HCT116 (cell line): Measurements from ENCODE around the gene CHERP. TPM values are rescaled to one million over a fixed set of nuclear protein-coding genes. Genes with fewer than 3 reads are reported as not detected.
A peak's percentile ranks its signal among the peaks of the same experiment; 100 is the strongest.

Experiments used
- ATAC-seq: fragments of 200-7000 bp; cut with Tn5 transposase; 2 replicates; pipeline ENCODE4 v1.9.1; 2020; ENCODE audit warnings: mild to moderate bottlenecking, moderate library complexity
- BruUV-seq: library from RNA; stranded (reverse); fragments of 400-500 nt; replicated peaks from 2 replicates; lab custom pipeline; 2021; lab: Mats Ljungman, UMichigan
- CTCF ChIA-PET: fragments of 300-600 bp; sonication (Branson Sonifier 250); formaldehyde crosslinking; loops from one replicate; lab custom pipeline; 2021; ENCODE audit warnings: antibody characterized with exemption; lab: Charles Lee
- POLR2A ChIA-PET: fragments of 300-600, 350-600 bp; sonication (Branson Sonifier 250); formaldehyde crosslinking; loops from one replicate; lab custom pipeline; 2021; ENCODE audit warnings: antibody characterized with exemption; lab: Charles Lee
- RAD21 ChIA-PET, 2 experiments: fragments of 300-600 bp; sonication (Branson Sonifier 250); formaldehyde crosslinking; loops; one replicate each; lab custom pipeline; 2023; ENCODE audit warnings: low total read pairs in 2 of 2; ENCODE audit not compliant: uncharacterized antibody in 2 of 2, unreplicated experiment in 2 of 2, low non-redundant PET in 1 of 2; lab: Charles Lee
- DNase-seq: peaks from one replicate; pipeline ENCODE4 v3.0.0-alpha.2; 2010; ENCODE audit warnings: low read depth, low spot score
- H2AFZ ChIP-seq: fragments of 200-600 bp; shearing (Covaris generic), sonication (generic); 2 replicates; pipeline ENCODE4 v1.6.1; 2017; ENCODE audit warnings: low read depth, mixed run types, mixed read lengths, antibody characterized with exemption, low read length; ENCODE audit not compliant: poor library complexity, severe bottlenecking
- H3K27ac ChIP-seq: 2 replicates; pipeline ENCODE4 v1.5.1; 2012; ENCODE audit warnings: low read depth, low read length
- H3K27me3 ChIP-seq: fragments of 200-600 bp; sonication (generic); 2 replicates; pipeline ENCODE4 v1.6.1; 2016; ENCODE audit warnings: mixed run types, low read length, mixed read lengths; ENCODE audit not compliant: insufficient read depth
- H3K36me3 ChIP-seq, 2 experiments: fragments of 200-500 bp in 1 of 2; fragments of 200-600 bp in 1 of 2; sonication (Bioruptor generic) in 1 of 2; sonication (generic) in 1 of 2; 2 replicates each; pipeline versions ENCODE4 v1.5.1 to v1.6.1; 2014 to 2016; ENCODE audit warnings: low read length in 2 of 2, inconsistent platforms in 1 of 2, mixed read lengths in 1 of 2, mixed run types in 1 of 2; ENCODE audit not compliant: insufficient read depth in 2 of 2, control insufficient read depth in 1 of 2
- H3K4me1 ChIP-seq, 2 experiments: fragments of 200-600 bp in 1 of 2; sonication (generic) in 1 of 2; 2 replicates each; pipeline versions ENCODE4 v1.5.1 to v1.6.1; 2012 to 2017; ENCODE audit warnings: low read length in 2 of 2, inconsistent platforms in 1 of 2, mild to moderate bottlenecking in 1 of 2, mixed read lengths in 1 of 2, mixed run types in 1 of 2, moderate library complexity in 1 of 2; ENCODE audit not compliant: insufficient read depth in 2 of 2, control insufficient read depth in 1 of 2
- H3K4me2 ChIP-seq: fragments of 200-600 bp; sonication (generic); 2 replicates; pipeline ENCODE4 v1.6.1; 2017; ENCODE audit warnings: mixed run types, low read length, mixed read lengths
- H3K4me3 ChIP-seq, 2 experiments: fragments of 200-600 bp in 1 of 2; sonication (generic) in 1 of 2; replicated peaks in 1 of 2; 2 replicates each; pipeline ENCODE4 v1.5.1; 2011 to 2016; ENCODE audit warnings: low read length in 2 of 2, control low read depth in 1 of 2, low read depth in 1 of 2, mild to moderate bottlenecking in 1 of 2, mixed read lengths in 1 of 2, mixed run types in 1 of 2
- H3K79me2 ChIP-seq: fragments of 200-600 bp; sonication (generic); 2 replicates; pipeline ENCODE4 v1.6.1; 2017; ENCODE audit warnings: mild to moderate bottlenecking, mixed run types, low read length, moderate library complexity, mixed read lengths; ENCODE audit not compliant: insufficient read depth
- H3K9ac ChIP-seq: fragments of 200-600 bp; sonication (generic); 2 replicates; pipeline ENCODE4 v1.6.1; 2016; ENCODE audit warnings: low read length, mixed read lengths
- H3K9me2 ChIP-seq: fragments of 200-600 bp; sonication (generic), shearing (Covaris generic); 2 replicates; pipeline ENCODE4 v1.6.1; 2017; ENCODE audit warnings: mixed run types, mild to moderate bottlenecking, moderate library complexity; ENCODE audit not compliant: insufficient read depth
- H3K9me3 ChIP-seq, 2 experiments: fragments of 200-500 bp in 1 of 2; fragments of 200-600 bp in 1 of 2; sonication (Bioruptor generic) in 1 of 2; sonication (generic) in 1 of 2; 2 replicates each; pipeline ENCODE4 v1.6.1; 2014 to 2017; ENCODE audit warnings: low read length in 2 of 2, mixed read lengths in 2 of 2, inconsistent platforms in 1 of 2, low read depth in 1 of 2, mild to moderate bottlenecking in 1 of 2, mixed run types in 1 of 2, moderate library complexity in 1 of 2; ENCODE audit not compliant: control insufficient read depth in 1 of 2, insufficient read depth in 1 of 2
- H4K20me1 ChIP-seq: fragments of 200-600 bp; sonication (generic), shearing (Covaris generic); 2 replicates; pipeline ENCODE4 v1.6.1; 2017; ENCODE audit warnings: mixed run types, mild to moderate bottlenecking, moderate library complexity; ENCODE audit not compliant: insufficient read depth
- ATF3 ChIP-seq: IDR thresholded peaks from 2 replicates; pipeline ENCODE4 v1.6.1; 2012
- EGR1 ChIP-seq: IDR thresholded peaks from 2 replicates; pipeline ENCODE4 v1.6.1; 2012; ENCODE audit warnings: low read depth
- ELF1 ChIP-seq: IDR thresholded peaks from 2 replicates; pipeline ENCODE4 v1.6.1; 2012; ENCODE audit warnings: low read depth, borderline replicate concordance
- EZH2 ChIP-seq: fragments of 200-600 bp; sonication (generic); IDR thresholded peaks from 2 replicates; pipeline ENCODE4 v1.6.1; 2017; ENCODE audit warnings: antibody characterized with exemption, mixed run types
- EZH2phosphoT487 ChIP-seq: fragments of 200-600 bp; IDR thresholded peaks from 2 replicates; pipeline ENCODE4 v1.6.1; 2018; ENCODE audit warnings: antibody characterized with exemption, borderline replicate concordance
- JUND ChIP-seq: IDR thresholded peaks from 2 replicates; pipeline ENCODE4 v1.6.1; 2012
- MAX ChIP-seq: IDR thresholded peaks from 2 replicates; pipeline ENCODE4 v1.6.1; 2012
- POLR2A ChIP-seq: IDR thresholded peaks from 2 replicates; pipeline ENCODE4 v1.7.0; 2011; ENCODE audit warnings: borderline replicate concordance; ENCODE audit not compliant: insufficient read depth, insufficient read length; ENCODE audit errors: extremely low read depth
- RAD21 ChIP-seq: IDR thresholded peaks from 2 replicates; pipeline ENCODE4 v1.6.1; 2012; ENCODE audit warnings: low read depth, mild to moderate bottlenecking
- SIN3A ChIP-seq: IDR thresholded peaks from 2 replicates; pipeline ENCODE4 v1.6.1; 2012; ENCODE audit warnings: low read depth
- SP1 ChIP-seq: IDR thresholded peaks from 2 replicates; pipeline ENCODE4 v1.6.1; 2012; ENCODE audit warnings: low read depth
- TCF7L2 ChIP-seq: IDR thresholded peaks from 2 replicates; pipeline ENCODE4 v1.7.0; 2011; ENCODE audit warnings: borderline replicate concordance, inconsistent platforms; ENCODE audit not compliant: insufficient read depth, insufficient read length; ENCODE audit errors: extremely low read depth
- YY1 ChIP-seq: IDR thresholded peaks from 2 replicates; pipeline ENCODE4 v1.6.1; 2011; ENCODE audit warnings: low read length, low read depth, moderate library complexity, mild to moderate bottlenecking; ENCODE audit not compliant: insufficient replicate concordance; ENCODE audit errors: extremely low read depth
- ZBTB33 ChIP-seq: IDR thresholded peaks from 2 replicates; pipeline ENCODE4 v1.6.1; 2011; ENCODE audit warnings: mild to moderate bottlenecking, low read length, moderate library complexity; ENCODE audit not compliant: insufficient replicate concordance; ENCODE audit errors: extremely low read depth
- ZNF274 ChIP-seq: fragments of 200-500 bp; sonication (Bioruptor generic); IDR thresholded peaks from 2 replicates; pipeline ENCODE4 v1.6.1; 2014; ENCODE audit warnings: mild to moderate bottlenecking, low read depth, low read length, inconsistent platforms
- intact Hi-C: fragments of 100-400 bp; cut with micrococcal nuclease; formaldehyde crosslinking; loops from 2 replicates; pipeline ENCODE4 v1.10.0; 2022
- total RNA-seq: library from RNA; stranded (reverse); gene quantifications from one replicate; pipeline ENCODE4 v1.2.1, GENCODE V29; 2021; ENCODE audit not compliant: unreplicated experiment
- TF ChIP-seq, protein P1 (sequence below): IDR thresholded peaks from 2 replicates; pipeline ENCODE4 v1.6.1; 2012; ENCODE audit warnings: low read depth
- TF ChIP-seq, protein P2 (sequence below), 3 experiments: fragments of 200-600 bp in 1 of 3; sonication (generic) in 1 of 3; IDR thresholded peaks in 2 of 3; conservative IDR thresholded peaks in 1 of 3; 2 replicates each; pipeline ENCODE4 v1.5.1; 2012 to 2017; ENCODE audit warnings: low read depth in 2 of 3, low read length in 2 of 3, antibody characterized with exemption in 1 of 3, borderline replicate concordance in 1 of 3, control low read depth in 1 of 3, mild to moderate bottlenecking in 1 of 3, mixed read lengths in 1 of 3, mixed run types in 1 of 3, moderate library complexity in 1 of 3; ENCODE audit not compliant: insufficient read depth in 1 of 3

CHERP gene
- total RNA-seq, 1 experiment from 2014 or later: 65.8 TPM

DNA sequence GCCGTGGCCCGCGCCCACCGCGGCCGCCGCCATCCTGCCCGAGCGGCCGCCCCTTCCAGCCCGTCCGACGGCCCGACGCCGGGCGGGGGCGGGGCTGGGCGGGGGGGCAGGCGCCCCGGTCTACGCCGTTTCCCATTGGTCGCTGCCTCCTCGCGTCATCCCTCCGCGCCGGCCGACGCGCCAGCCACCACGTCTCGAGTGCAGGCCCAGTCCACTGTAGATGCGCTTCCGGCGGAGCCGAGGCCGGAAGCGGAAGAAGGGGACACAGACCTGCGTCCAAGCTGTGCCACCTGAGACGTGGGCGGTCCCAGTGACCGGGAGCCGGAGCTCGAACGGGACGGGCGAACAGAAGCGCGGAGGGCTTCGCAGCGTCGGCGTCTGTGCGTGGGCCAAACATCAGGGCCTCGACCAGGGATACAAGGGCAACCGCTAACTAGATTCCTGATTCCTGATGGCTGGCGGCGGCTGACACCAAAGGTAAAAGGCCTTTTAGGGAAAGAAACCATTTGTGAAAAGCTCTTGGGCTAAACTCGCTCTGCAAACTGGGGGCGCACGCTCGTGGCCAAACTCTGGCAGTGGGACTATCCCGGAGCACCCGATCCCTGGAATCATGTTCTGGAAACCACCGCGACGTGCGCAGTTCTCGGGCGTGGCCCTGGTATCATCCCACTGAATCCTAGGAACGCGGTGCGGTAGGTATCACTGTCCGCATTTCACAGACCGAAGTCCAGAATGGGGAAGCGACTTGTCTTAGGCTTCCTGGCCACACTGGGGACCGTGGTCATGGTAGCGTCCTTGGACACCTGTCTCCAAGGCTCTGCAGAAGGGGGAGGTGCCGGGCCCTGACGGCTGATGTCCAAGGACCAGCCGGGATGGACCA, 30.3 kb upstream of the CHERP start, which contains the start of gene SLC35E1:
TSS of gene SLC35E1 (minus strand) at position 84 of the 880 bp plus-strand sequence. CDS start at position 33, 51 bp downstream.
- peak; percentile 95 for ATAC-seq
- H3K27me3 ChIP-seq: no peaks in the 10 kb centered on the region
- BruUV-seq: TSS peak; percentile 78
- RAD21 ChIA-PET: no interaction called here
- H3K9me3 ChIP-seq: no peaks in the 10 kb centered on the region
- POLR2A ChIA-PET: interaction anchor here (0.6 to 1.8 kb wide), 3 partner anchors 12 to 129 kb away, joined by 3 to 6 read pairs (median 3); partner anchors contain the start of gene MED26
- no peaks in the 10 kb centered on the region for H3K9me2 ChIP-seq
- DNase-seq: peak; percentile 96
- peak within 1 kb of the TSS; percentile 91 for H3K4me2 ChIP-seq
- H3K36me3 ChIP-seq: peaks cover 18 to 21% of the 10 kb centered on the region in 2 experiments; a peak in 3 of 4 replicates
- intact Hi-C loops: no loop called here
- peak within 1 kb of the TSS; percentile 81 to 89 for H3K4me3 ChIP-seq
- peaks cover 84% of the 10 kb centered on the region for H3K79me2 ChIP-seq
- CTCF ChIA-PET: interaction anchor here (1.4 kb wide), 1 partner anchor 12 kb away, joined by 4 read pairs; no protein-coding TSS in a partner anchor
- H3K4me1 ChIP-seq: peaks cover 12 to 42% of the 10 kb centered on the region in 2 experiments
- peak within 1 kb of the TSS; percentile 91 for H3K9ac ChIP-seq
- H3K27ac ChIP-seq: peak within 1 kb of the TSS; percentile 82
- no peak within 1 kb of the TSS for H2AFZ ChIP-seq
- no peaks in the 10 kb centered on the region for H4K20me1 ChIP-seq
- no peak for TF ChIP-seq ATF3
- TF ChIP-seq SP1: peak; percentile 91
- TF ChIP-seq MAX: peak; percentile 91
- no peak for TF ChIP-seq JUND
- TF ChIP-seq ZNF274: no peak
- TF ChIP-seq, protein P1, sequence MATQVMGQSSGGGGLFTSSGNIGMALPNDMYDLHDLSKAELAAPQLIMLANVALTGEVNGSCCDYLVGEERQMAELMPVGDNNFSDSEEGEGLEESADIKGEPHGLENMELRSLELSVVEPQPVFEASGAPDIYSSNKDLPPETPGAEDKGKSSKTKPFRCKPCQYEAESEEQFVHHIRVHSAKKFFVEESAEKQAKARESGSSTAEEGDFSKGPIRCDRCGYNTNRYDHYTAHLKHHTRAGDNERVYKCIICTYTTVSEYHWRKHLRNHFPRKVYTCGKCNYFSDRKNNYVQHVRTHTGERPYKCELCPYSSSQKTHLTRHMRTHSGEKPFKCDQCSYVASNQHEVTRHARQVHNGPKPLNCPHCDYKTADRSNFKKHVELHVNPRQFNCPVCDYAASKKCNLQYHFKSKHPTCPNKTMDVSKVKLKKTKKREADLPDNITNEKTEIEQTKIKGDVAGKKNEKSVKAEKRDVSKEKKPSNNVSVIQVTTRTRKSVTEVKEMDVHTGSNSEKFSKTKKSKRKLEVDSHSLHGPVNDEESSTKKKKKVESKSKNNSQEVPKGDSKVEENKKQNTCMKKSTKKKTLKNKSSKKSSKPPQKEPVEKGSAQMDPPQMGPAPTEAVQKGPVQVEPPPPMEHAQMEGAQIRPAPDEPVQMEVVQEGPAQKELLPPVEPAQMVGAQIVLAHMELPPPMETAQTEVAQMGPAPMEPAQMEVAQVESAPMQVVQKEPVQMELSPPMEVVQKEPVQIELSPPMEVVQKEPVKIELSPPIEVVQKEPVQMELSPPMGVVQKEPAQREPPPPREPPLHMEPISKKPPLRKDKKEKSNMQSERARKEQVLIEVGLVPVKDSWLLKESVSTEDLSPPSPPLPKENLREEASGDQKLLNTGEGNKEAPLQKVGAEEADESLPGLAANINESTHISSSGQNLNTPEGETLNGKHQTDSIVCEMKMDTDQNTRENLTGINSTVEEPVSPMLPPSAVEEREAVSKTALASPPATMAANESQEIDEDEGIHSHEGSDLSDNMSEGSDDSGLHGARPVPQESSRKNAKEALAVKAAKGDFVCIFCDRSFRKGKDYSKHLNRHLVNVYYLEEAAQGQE: no peak
- TF ChIP-seq POLR2A: peak; percentile 83
- TF ChIP-seq SIN3A: peak; percentile 92
- peak; percentile 93 for TF ChIP-seq EGR1
- TF ChIP-seq ZBTB33: no peak
- no peak for TF ChIP-seq EZH2
- TF ChIP-seq, protein P2, sequence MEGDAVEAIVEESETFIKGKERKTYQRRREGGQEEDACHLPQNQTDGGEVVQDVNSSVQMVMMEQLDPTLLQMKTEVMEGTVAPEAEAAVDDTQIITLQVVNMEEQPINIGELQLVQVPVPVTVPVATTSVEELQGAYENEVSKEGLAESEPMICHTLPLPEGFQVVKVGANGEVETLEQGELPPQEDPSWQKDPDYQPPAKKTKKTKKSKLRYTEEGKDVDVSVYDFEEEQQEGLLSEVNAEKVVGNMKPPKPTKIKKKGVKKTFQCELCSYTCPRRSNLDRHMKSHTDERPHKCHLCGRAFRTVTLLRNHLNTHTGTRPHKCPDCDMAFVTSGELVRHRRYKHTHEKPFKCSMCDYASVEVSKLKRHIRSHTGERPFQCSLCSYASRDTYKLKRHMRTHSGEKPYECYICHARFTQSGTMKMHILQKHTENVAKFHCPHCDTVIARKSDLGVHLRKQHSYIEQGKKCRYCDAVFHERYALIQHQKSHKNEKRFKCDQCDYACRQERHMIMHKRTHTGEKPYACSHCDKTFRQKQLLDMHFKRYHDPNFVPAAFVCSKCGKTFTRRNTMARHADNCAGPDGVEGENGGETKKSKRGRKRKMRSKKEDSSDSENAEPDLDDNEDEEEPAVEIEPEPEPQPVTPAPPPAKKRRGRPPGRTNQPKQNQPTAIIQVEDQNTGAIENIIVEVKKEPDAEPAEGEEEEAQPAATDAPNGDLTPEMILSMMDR (IDR thresholded peaks at IDR 0.05 in 2 of 3, conservative IDR thresholded peaks at IDR 0.05 in 1 of 3; ENCODE audit: borderline replicate concordance in 1 of 3, insufficient read depth in 1 of 3, low read depth in 2 of 3, low read length in 2 of 3): no peak
- peak; percentile 45 for TF ChIP-seq YY1
- peak; percentile 48 for TF ChIP-seq TCF7L2
- TF ChIP-seq ELF1: peak; percentile 88; the same call in 1 of the 2 replicates
- TF ChIP-seq RAD21: no peak
- TF ChIP-seq EZH2phosphoT487: no peak
